DMS114 treated with DMSO at 0.1 percent for 48 hours (cell line): ENCODE results near the gene ESR2.
"Not testable (repeated sequence)": the region's sequence is repeated elsewhere in the genome, so short reads cannot be mapped to it uniquely, and the experiment has no call there.

Source experiments
- DNase-seq: peaks from one replicate; lab custom pipeline; 2025; ENCODE audit not compliant: unreplicated experiment; lab: John Stamatoyannopoulos, UW

The ESR2 gene

DNA sequence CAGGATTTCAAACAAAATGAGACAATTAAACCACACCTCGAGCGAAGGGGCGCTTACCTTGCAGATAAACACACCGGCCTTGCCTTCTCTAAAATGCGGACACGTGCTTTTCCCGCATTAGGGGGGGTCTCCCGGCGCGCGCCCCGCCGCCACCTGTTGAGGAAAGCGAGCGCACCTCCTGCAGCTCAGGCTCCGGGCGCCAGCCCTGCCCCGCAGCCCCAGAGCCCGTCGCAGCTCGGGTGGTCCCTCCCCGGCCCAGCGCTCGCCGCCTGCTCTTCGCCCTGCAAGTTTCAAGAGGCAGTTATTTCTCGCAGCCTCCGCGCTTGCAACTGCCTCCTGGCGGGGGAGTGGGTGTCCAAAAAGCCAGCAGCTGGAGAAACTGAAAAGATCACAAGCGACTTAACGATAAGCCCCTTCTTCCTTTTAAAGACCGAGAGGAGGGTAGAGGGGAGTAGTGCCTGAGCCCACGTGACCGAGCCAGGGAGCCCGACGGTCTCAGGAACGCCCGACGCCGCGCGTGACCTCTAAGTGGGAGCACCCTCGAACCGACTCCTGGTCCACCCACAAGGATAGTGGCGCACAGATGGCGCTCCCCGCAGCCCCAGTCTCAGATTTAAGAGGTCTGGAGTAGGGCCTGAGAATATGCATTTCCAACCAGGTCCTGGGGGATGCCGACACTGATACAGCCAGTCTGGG lies at the start of gene ESR2:
Gene ESR2 (minus strand): TSS at position 396 of the 696 bp plus-strand sequence. CDS start 11,386 bp downstream, outside the sequence.
- DNase-seq, result no peak

DNA sequence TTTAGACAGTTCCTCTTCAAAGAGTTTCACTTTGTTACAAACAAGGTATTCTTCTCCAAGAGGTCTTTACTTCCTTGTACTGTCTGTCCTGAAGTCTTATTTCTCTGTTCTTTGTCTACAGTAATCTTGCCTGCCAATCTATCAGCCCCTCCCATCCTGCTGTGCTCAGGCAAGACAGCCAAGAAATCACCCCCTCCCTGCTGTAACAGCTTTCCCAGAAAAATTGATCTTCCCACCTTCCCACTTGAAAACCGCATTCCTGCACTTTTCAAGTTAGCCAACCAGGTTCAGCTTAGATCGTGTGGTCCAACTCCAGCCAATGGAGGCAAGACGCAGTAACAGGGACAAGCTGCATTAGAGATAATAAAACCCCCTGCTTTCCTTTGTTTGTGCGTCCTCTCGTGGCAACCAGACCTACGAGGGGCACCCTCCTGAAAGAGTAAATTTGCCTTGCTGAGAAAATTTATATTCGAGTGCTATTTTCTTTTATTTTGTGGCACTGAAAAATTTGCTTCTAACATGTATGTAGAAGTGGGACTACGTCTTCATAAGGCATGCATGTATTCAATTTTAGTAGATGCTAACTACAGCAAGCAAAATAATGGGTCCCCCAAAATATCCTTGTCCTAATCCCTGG lies 46.5 kb upstream of the ESR2 start:
- DNase-seq, result no peak

DNA sequence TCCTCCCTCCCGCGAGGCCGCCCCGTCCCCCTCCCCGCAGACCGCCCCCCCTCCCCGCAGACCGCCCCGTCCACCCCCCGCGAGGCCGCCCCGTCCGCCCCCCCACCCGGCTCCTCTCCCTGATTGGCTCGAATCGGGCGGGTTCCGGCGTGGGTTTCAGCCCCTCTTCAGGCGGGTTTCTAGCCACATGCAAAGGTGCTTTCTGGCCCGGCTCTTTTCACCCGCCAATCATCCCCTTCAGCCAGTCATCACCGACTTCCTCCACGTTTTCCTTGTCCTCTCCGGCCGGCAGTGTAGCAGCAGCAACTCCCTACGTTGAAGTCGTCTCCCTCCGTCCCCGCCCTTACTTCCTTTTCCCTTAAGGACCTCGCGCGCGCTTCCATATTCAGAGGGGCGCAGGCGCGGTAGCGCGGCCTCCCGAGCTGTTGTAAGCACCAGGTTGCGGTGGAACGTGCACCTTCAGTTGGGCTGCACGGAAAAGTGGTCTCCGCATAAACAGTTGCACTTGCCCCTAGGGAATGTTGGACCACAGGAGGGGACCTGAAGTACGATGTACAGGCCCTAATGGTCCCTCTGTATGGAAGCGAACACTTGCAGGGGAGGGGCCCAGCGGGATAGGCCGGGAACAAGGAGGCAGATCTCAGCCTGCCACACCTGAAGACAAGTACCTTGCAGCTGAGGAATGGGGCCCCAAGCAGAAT lies 44.6 kb upstream of the ESR2 start:
- peak; percentile 97 for DNase-seq

DNA sequence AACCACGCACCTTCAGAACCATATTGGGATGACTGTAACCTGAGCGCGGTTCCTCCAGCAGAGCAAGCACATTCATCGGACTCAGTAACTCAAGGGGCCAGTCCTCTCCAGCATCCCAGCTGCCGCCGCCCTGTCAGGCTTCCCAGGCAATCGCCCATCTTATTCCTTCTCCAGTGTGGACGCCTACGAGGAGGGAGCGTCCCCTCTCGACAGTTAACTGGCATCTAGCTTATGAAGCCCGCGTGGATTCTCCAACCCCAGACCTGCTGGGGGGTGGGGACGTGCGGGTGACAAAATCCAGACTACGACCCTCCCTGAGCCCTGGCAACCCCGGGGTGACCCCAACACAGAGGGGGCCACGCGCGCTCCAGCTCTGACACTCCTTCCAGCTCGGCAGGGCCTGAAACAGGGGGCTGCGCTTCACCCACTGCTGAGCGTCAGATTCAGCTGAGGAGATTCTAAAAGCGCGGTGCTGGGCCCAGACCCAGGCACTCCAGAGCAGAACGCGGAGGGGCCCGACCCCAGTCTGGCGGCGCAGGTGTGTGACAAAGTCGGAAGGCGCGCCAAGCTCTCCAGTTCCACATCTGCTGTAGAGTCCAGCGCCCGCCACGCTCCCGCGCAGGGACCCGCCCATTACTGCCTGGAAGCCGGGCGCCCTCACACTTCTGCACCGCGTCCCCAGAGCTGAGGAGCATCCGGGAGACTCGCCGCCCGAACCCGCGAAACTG lies 43.9 kb upstream of the ESR2 start:
- peak; percentile 19 for DNase-seq

DNA sequence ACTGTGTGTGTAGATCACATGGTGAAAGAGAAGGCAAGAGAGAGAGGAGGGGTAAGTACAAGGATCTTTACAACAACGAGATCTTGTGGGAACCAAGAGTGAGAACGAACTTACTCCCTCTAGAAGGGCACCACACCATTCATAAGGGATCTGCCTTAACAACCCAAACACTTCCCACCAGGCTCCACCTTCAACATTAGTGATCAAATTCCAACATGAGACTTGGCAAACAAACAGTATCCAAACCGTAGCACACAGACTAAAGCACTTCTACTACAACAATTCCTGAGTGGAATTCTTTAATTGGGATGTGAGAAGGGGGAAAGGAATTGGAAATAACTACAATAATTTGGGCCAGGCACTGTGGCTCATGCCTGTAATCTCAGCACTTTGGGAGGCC lies 35.0 kb upstream of the ESR2 start:
- no peak for DNase-seq

DNA sequence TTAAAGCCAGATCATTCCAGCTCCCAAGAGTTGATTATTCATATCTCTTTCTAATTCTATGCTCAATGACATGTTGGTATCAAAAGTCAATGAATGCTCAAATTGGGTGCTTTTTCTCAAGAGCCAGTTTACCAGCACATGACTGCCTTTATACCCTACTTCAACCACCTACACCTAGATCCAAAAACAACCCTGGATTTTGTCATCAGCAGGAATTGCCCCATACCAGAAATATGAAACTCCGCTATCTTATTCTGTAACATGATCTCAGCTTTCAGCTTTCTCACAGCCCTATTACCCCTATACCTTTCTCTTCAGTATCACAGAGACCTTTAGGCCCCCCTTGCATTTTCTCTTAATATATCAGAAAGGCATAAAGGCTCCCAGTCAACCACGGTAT lies 32.3 kb upstream of the ESR2 start:
- DNase-seq, result no peak

DNA sequence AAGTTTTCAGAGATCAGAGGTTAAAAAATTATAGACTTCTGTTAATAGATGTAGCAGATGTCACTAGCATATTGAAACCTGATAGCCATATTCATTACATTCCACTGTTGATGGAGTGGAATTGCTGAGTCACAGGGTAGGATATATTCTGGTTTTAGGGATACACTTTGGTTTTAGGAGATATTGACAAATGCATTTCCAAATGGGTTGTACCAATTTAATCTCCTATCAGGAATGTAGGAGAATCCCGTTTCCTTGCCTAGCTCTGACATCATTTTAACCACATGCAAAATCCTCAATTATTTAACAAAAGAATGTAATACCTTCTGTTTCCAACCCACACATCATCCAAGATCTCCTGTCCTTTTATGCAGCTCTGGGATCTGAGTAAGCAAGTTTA lies 30.7 kb upstream of the ESR2 start:
- DNase-seq, result no peak

DNA sequence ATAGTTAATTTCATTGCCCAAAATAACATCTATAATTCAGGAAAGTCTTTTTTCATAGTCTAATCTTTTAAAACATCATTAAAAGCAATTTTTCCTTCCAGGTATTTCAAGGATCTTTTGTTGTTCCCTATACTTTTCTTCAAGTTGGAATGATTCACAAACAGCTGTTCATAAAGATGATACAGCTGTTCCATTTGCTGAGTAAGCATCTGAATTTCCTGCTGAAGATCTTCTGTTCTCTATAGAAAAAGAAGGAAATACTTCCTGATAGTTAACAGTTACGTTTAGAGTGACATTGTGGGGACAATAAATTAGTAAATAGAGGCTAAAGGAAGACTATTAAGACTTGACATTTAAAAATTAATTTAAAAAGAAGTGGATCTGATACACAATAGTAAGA lies 30.3 kb upstream of the ESR2 start:
- DNase-seq, result no peak

DNA sequence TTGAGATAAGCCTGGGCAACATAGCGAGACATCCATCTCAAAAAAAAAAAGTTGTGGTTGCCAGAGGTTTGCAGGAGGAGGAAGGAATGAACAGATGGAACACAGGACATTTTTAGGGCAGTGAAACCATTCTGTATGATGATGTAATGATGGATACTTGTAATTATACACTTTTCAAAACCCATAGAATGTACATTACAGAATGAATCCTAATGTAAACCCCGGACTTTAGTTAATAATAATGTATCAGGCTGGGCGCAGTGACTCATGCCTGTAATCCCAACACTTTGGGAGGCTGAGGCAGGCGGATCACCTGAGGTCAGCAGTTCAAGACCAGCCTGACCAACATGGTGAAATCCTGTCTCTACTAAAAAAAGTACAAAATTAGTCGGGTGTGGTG lies 26.2 kb upstream of the ESR2 start:
- DNase-seq, result not testable (repeated sequence)

DNA sequence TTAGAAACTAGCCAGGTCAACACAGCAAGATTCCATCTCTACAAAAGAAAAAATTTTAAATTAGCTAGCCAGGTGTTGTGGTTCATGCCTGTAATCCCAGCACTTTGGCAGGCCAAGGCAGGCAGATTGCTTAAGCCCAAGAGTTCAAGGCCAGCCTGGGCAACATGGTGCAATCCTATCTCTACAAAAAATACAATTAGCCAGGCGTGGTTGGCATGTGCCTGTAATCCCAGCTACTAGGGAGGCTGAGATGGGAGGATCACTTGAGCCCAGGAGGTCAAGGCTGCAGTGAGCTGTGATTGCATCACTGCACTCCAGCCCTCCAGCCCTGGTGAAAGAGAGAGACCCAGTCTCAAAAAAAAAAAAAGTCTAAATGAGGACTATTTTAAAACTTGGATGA lies 24.5 kb upstream of the ESR2 start:
- not testable (repeated sequence) for DNase-seq

DNA sequence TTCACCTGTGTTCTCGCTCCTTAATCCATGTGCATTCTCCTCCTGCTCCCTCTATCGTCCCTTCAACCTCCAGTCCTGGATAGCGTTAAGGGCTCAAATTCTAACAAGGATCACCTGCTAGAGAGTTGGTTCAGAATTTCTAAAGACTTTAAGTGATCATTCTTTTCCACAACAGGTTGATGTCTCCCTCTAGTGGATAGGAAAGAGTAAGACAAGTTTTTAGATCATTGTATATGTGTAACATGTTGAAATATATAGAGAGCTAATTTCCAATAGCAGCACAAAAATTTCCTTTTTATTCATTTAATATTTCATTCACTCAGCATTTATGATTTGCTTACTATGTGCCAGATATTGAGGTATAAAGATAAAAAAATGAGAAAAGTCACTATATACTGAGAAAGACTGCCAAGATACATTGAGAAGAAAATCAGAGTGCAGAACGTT lies 9.3 kb upstream of the ESR2 start:
- DNase-seq, result peak; percentile 67

DNA sequence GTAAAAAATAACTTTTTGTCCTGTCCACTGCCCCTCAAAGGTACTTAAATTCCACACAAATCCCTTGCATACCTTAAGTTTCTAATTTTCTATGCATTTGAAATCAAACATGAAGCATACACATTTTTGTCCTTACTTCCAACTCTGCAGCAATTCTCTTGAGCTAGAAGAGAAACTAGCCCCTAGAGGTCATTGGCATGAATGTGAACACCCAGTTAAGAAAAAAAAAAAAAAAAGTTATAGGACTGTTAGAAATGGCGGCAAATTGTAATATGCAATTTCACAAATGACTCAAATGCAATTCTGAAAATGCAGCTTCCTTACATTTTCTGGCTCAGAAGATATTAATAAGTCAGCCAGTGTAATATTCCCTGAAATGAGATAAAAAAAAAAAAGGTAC lies 4.6 kb upstream of the ESR2 start:
- no peak for DNase-seq

DNA sequence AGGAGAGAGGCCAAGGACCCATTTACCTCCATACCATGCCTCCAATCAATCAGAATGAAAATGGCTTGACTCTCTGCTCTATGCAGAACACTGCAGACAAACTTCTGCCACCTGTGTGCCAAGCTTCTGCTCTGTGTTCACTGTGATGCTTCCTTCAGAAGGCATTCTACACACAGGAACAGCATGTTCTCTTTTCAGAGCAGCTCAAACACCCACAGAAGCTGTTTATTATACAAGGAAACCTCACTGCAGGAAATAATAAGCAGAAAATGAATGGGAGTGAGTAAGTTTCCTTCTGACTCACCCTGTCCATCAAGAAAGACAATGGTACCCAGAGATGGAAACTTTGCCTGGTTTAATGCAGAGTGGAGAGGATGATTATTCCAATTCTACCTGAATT lies 2.4 kb upstream of the ESR2 start:
- no peak for DNase-seq

DNA sequence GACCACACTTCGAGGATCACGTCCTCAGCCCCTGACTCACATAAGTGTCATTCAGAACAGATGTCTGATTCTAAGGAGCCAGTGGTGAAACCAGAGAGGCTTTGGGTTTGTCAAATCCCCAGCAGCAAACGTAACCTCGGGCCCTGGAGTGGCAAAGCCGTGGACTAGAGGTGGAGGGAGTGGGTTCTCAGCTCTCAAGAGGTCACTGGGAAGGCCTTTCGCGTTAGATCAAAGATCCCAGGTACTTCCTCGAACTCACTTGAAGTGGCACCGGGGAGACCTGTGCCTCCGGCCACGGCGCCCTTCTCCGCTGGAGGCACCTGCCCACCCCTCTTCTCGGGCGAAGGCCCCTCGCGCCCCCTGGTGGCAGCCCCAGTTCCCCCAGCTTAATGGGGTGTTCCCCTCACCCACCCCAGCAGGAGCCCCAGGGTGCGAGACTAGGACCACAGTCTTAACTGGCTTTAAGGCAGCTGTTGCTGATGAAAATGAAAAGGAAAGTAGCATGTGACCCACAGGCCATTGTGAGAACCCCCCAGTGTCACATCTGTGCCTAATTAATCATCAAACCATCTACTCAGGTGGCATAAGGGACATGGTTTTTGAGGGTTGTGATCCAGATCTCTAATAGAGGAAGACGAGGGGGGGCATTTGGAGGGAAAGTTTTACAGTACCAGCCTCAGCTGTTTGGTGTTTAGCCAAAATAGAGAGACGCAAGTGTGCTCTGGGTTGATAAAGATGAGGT lies 672 bp upstream of the ESR2 start:
- DNase-seq, result no peak

DNA sequence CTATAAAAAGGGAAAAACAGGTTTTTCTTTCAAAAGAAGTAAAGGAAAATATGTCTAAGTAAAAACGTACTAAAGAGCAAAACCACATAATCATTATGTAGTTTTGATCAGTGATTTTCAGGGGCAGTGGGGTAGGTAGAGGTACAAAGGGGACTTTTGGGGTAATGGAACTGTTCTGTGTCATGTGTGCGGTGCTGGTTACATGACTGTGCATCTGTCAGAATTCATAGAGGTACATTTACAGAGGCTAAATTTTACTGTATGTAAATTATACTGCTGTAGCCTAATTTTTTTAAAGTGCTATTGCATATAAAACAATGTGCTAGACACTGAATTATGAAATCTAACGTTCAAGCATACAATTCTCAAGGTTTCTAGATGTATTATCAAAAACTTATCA lies 2.0 kb downstream of the ESR2 start:
- no peak for DNase-seq

DNA sequence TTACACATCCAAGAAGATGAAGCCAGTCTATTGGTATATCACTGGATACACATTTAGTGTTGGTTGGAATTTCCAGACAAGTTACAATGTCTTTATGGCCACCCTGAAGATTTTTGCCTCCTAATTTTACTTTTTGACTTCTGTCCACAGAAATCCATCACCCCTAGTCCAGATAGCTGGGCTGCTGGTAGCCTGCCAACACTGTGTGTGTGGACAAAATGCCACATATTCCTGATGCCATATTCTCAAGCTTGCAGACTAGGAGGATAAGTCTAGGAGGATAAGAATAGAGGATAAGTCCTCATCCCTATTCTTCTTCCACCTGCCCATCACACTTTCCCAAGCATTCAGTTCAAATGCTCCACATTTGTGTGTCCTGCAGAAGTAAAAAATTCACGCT lies 4.6 kb downstream of the ESR2 start:
- no peak for DNase-seq

DNA sequence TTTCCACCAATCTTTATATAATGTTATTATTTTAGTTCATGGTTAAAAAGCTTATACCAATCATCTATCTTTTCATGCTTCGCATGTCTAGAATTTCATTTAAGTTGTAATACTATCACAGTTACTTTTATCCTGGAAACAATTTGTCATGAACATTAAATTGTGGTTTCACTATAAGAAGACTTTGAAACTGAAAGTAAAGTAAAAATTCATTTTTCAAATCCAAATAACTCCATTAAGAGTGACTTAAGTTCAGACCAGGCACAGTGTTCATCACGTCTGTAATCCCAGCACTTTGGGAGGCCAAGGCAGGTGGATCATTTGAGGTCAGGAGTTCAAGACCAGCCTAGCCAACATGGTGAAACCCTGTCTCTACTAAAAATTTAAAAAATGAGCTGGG lies 12.4 kb downstream of the ESR2 start:
- no peak for DNase-seq

DNA sequence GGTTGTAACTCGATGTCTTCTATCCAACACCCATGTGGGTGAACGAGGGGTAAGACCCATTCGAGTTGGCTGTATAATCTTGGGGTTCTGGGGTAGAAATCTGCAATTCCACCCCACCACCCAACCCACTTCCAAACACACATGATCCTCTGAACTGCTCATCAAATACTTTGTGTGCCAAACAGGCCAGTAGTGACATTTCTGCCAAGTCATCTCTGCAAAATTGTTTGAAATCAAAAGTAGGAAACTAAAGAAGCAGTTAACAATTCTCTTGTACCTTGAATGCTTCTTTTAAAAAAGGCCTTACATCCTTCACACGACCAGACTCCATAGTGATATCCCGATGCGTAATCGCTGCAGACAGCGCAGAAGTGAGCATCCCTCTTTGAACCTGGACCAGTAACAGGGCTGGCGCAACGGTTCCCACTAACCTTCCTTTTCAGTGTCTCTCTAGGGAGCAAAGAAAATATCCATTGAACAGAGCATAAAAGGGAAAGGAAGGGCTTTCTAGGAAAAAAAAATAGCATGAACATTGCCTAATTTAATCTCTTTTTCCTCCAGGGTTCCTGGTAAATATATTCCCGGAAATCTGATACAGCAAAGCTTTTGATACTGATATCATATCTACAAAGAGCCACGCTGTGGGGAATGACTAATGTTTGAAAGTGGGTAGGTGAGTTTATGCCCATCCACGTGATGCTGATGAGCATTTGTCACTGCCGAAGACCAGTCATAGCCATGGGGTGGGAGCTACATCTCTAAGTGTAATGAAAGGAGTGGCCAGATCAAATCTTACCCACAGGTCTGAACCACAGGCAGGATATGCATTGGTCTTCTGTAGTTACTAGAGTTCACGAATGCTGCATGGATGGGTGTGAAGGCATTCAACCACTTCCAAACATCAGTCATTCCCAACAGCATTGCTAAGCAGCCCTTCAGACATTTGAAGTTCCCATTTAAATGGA lies 14.2 kb downstream of the ESR2 start:
- no peak for DNase-seq

DNA sequence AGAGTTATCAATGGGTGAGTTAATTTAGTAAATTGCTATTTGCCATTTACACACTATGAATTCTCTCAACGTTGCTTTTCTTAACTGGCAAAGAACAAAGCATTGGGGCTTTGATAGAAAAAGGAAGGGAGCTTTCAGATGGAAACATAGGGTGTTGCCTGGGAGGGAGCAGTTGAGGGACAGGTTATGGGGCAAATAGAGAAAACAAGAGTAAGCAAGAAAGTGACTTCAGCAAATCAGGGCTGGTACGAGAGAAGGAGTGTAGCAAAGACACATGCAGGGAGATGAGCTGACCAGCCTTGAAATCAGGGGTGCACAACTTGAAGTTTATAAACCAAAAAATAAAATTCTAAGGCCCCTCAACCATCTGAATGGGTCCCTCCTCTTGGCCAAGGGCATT lies 15.7 kb downstream of the ESR2 start:
- DNase-seq, result no peak

DNA sequence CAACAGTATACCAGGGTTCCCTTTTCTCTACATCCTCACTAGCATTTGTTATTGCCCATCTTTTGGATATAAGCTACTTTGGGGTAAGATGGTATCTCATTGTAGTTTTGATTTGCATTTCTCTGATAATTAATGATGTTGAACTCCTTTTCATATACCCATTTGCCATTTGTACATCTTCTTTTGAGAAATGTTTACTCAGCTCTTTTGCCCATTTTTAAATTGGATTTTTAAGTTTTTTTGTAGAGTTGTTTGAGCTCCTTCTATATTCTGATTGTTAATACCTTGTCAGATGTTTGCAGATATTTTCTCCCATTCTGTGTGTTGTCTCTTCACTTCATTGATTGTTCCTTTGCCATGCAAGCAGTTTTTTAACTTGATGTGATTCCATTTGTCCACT lies 22.2 kb downstream of the ESR2 start:
- DNase-seq, result no peak
